Osteoblast (primary cell): Measurements from ENCODE around the gene APRT. TPM values are rescaled to one million over a fixed set of nuclear protein-coding genes. Genes with fewer than 3 reads are reported as not detected.
A peak's percentile ranks its signal among the peaks of the same experiment; 100 is the strongest.

ENCODE experiments used
- DNase-seq: peaks from one replicate; pipeline ENCODE4 v3.0.0; 2011; ENCODE audit warnings: low spot score, mixed read lengths; ENCODE audit not compliant: insufficient read length; ENCODE audit errors: missing footprints
- H2AFZ ChIP-seq: 2 replicates; pipeline ENCODE4 v1.6.0; 2011; ENCODE audit warnings: mild to moderate bottlenecking, low read length
- H3K27ac ChIP-seq: 2 replicates; pipeline ENCODE4 v1.5.1; 2011; ENCODE audit warnings: mild to moderate bottlenecking, low read depth, low read length, moderate library complexity
- H3K27me3 ChIP-seq: 2 replicates; pipeline ENCODE4 v1.6.0; 2012; ENCODE audit warnings: mild to moderate bottlenecking, control low read depth, inconsistent platforms, low read length, moderate library complexity; ENCODE audit not compliant: insufficient read depth
- H3K36me3 ChIP-seq: 2 replicates; pipeline ENCODE4 v1.5.1; 2011; ENCODE audit warnings: mild to moderate bottlenecking, low read length, control low read depth, moderate library complexity; ENCODE audit not compliant: insufficient read depth
- H3K4me1 ChIP-seq: 2 replicates; pipeline ENCODE4 v1.5.1; 2011; ENCODE audit warnings: mild to moderate bottlenecking, low read length, control low read depth, moderate library complexity; ENCODE audit not compliant: insufficient read depth
- H3K4me2 ChIP-seq: 2 replicates; pipeline ENCODE4 v1.6.0; 2011; ENCODE audit warnings: mild to moderate bottlenecking, low read length; ENCODE audit not compliant: insufficient read depth
- H3K4me3 ChIP-seq: fragments of 200-600 bp; sonication (generic); 3 replicates; pipeline ENCODE4 v1.5.1; 2012; ENCODE audit warnings: mild to moderate bottlenecking, low read length, inconsistent platforms; ENCODE audit not compliant: insufficient read depth
- H3K79me2 ChIP-seq: 2 replicates; pipeline ENCODE4 v1.6.0; 2012; ENCODE audit warnings: mild to moderate bottlenecking, low read length, control low read depth, inconsistent platforms; ENCODE audit not compliant: insufficient read depth
- H3K9me3 ChIP-seq: 2 replicates; pipeline ENCODE4 v1.5.1; 2011; ENCODE audit warnings: low read depth, low read length, control low read depth
- H4K20me1 ChIP-seq: 2 replicates; pipeline ENCODE4 v1.6.0; 2012; ENCODE audit warnings: mild to moderate bottlenecking, low read length, control low read depth; ENCODE audit not compliant: insufficient read depth
- total RNA-seq: library from RNA; depleted of rRNA; stranded (reverse); fragments of >200 nt; gene quantifications from 2 replicates; pipeline ENCODE4 v1.2.3, GENCODE V29; 2012
- TF ChIP-seq, protein P1 (sequence below): IDR thresholded peaks from 2 replicates; pipeline ENCODE4 v1.5.1; 2011; ENCODE audit warnings: mild to moderate bottlenecking, low read depth, low read length, moderate library complexity; ENCODE audit errors: extremely low read depth

APRT gene
- total RNA-seq, 1 donor, result 53.6 TPM

- Histone ChIP-seq H2AFZ (no peak overlapping the region), H3K4me2 (no peak overlapping the region), H3K27me3 (no peaks in the 10 kb centered on the region), H3K4me1 (peaks cover 13% of the 10 kb centered on the region), H3K79me2 (no peaks in the 10 kb centered on the region), H4K20me1 (no peaks in the 10 kb centered on the region), H3K36me3 (no peaks in the 10 kb centered on the region), H3K9me3 (no peaks in the 10 kb centered on the region), H3K27ac (no peak overlapping the region), H3K4me3 (no peak overlapping the region)
- TF ChIP-seq, protein P1, sequence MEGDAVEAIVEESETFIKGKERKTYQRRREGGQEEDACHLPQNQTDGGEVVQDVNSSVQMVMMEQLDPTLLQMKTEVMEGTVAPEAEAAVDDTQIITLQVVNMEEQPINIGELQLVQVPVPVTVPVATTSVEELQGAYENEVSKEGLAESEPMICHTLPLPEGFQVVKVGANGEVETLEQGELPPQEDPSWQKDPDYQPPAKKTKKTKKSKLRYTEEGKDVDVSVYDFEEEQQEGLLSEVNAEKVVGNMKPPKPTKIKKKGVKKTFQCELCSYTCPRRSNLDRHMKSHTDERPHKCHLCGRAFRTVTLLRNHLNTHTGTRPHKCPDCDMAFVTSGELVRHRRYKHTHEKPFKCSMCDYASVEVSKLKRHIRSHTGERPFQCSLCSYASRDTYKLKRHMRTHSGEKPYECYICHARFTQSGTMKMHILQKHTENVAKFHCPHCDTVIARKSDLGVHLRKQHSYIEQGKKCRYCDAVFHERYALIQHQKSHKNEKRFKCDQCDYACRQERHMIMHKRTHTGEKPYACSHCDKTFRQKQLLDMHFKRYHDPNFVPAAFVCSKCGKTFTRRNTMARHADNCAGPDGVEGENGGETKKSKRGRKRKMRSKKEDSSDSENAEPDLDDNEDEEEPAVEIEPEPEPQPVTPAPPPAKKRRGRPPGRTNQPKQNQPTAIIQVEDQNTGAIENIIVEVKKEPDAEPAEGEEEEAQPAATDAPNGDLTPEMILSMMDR, result no peak
- peak; percentile 58 for DNase-seq
Observed at GRCh38 chr16:88796278-88796677, 15.4 kb downstream of the APRT start.

GRCh38 chr16:88793251-88793954 is 18.3 kb downstream of the APRT start:
- H3K4me2 ChIP-seq, result no peak overlapping the region
- H3K79me2 ChIP-seq, result no peaks in the 10 kb centered on the region
- no peaks in the 10 kb centered on the region for H3K36me3 ChIP-seq
- no peaks in the 10 kb centered on the region for H4K20me1 ChIP-seq
- H3K27me3 ChIP-seq, result no peaks in the 10 kb centered on the region
- no peak overlapping the region for H3K27ac ChIP-seq
- TF ChIP-seq, protein P1, result no peak
- no peak overlapping the region for H3K4me3 ChIP-seq
- H3K4me1 ChIP-seq, result peaks cover 21% of the 10 kb centered on the region
- H3K9me3 ChIP-seq, result no peaks in the 10 kb centered on the region
- no peak overlapping the region for H2AFZ ChIP-seq
- peak; percentile 43 for DNase-seq

DNA sequence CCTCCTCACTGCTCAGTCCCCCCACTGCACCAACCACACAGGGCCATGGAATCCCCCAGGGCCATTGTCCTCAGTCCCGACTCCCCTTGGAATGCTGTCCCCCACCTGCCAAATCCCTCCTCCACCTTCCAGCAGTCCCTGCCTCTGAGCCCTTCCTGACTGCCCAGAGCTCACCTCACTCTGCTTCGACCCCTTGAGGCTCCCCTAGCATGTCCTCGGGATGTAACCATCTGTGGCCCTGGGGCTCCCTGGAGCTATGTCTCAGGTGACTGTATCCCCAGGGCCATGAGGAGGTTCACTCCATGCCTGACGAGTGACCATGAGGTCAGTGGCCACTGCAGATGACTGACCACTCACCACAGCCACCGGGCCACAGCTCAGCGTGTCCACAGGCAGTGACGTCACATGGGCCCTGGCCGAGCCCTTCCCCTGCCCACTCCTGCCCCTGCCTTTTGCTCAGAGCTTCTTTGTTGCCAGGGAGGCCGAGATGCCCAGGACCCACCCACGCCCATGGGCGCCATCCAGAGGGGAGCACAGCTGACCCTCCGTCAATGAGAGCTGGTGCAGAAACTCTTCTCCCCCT is 19.0 kb downstream of the APRT start:
- no peak overlapping the region for H2AFZ ChIP-seq
- H3K4me2 ChIP-seq, result no peak overlapping the region
- H3K4me1 ChIP-seq, result peaks cover 21% of the 10 kb centered on the region
- H3K9me3 ChIP-seq, result no peaks in the 10 kb centered on the region
- H3K4me3 ChIP-seq, result no peak overlapping the region
- no peaks in the 10 kb centered on the region for H3K27me3 ChIP-seq
- H4K20me1 ChIP-seq, result no peaks in the 10 kb centered on the region
- DNase-seq, result peak; percentile 57
- TF ChIP-seq, protein P1, result no peak
- no peak overlapping the region for H3K27ac ChIP-seq
- no peaks in the 10 kb centered on the region for H3K36me3 ChIP-seq
- H3K79me2 ChIP-seq, result no peaks in the 10 kb centered on the region

DNA sequence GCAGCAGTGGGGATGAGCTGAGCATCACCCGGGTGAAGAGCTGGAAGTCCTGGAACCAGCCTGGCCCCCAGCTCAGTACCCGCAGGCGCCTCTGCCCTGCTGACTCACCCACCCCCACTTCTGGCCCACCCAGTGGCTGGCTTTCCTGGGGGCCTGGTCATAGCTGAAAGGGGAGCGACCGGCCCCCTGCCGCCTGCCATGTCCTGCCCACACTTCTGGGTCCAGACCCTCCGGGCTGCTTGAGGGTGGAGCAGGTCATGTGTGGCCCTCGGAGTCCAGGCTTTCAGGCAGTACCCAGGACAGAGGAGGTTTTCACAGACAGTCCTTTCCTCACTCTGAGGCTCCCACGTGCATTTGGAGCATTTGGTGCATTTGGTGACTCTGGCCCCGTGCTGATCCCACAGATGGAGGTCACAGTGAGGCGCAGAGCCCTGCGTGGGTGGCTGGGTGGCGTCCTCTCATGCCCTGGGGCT is 19.6 kb downstream of the APRT start:
- peak; percentile 85 for DNase-seq

More for the DNA sequence above, 19.6 kb downstream of the APRT start:
- no peak overlapping the region for H3K4me3 ChIP-seq
- no peak overlapping the region for H2AFZ ChIP-seq
- no peak overlapping the region for H3K27ac ChIP-seq
- H3K4me2 ChIP-seq, result peak overlapping the region; percentile 17
- TF ChIP-seq, protein P1, result no peak
- H3K27me3 ChIP-seq, result no peaks in the 10 kb centered on the region
- no peaks in the 10 kb centered on the region for H3K79me2 ChIP-seq
- H3K4me1 ChIP-seq, result peaks cover 21% of the 10 kb centered on the region
- H3K36me3 ChIP-seq, result no peaks in the 10 kb centered on the region
- H3K9me3 ChIP-seq, result no peaks in the 10 kb centered on the region
- H4K20me1 ChIP-seq, result no peaks in the 10 kb centered on the region
